Renal cortex interstitium (tissue), 11 donors: ENCODE data around the gene KMT2C. TPM values are rescaled to one million over a fixed set of nuclear protein-coding genes. Genes with fewer than 3 reads are reported as not detected.

Source experiments
- DNase-seq, 11 donors: peaks; one replicate each; pipeline ENCODE4 v3.0.0-alpha.2; 2013; ENCODE audit warnings: low read depth in 9 of 11, low spot score in 4 of 11; ENCODE audit errors: extremely low read depth in 1 of 11
- polyA plus RNA-seq, 3 donors: library from polyadenylated mRNA; unstranded; fragments of 120-200 nt; gene quantifications; one replicate each; pipeline ENCODE4 v1.2.1, GENCODE V29; 2013; ENCODE audit not compliant: insufficient read length in 3 of 3

KMT2C gene
- polyA plus RNA-seq, 3 donors = 37.1 to 42.5 (median 39.3) TPM

DNA sequence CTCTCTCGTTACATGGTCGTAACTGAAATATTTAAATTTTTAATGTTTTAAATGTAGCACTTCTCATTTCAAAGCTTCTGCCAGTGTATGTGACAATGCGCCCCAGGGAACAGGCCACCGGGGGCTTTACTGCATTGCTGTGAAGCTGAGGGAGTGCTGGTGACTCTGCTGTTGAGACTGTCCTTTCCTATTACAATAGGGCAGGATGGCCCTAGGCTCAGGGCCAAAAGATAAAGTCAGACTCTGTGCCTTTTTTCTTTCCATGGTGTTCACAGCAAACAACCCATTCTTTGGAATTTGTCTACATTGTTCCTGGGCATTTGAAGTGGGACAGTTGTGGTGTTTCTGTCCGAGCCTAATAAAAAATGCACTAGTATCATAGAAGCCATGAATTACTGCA lies 303.0 kb downstream of the KMT2C start:
- no peak for DNase-seq

DNA sequence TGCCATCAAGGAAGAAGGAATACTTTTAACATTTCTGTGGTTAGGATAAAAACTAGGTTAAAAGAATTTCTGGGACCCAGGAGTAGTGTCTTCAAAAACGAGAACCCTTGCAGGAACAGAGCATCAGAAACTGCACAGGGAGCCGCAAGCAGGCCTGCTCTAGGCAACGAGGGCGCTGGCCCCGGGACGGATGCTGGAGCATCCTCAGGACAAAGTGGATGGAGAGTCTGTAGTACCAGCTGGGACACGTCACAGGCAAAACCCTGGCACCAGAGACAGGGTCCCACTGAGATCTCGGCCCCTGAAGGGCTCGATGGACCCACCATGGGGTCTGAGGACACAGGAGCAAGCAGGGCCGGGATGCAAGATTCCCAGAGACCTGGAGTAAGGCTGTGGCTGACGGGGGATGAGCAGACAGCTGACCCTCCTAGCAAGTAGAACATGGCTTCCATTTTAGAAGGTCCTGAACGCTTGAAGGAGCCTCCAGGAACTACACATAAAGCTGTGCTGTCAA lies 303.8 kb downstream of the KMT2C start:
- DNase-seq = no peak

DNA sequence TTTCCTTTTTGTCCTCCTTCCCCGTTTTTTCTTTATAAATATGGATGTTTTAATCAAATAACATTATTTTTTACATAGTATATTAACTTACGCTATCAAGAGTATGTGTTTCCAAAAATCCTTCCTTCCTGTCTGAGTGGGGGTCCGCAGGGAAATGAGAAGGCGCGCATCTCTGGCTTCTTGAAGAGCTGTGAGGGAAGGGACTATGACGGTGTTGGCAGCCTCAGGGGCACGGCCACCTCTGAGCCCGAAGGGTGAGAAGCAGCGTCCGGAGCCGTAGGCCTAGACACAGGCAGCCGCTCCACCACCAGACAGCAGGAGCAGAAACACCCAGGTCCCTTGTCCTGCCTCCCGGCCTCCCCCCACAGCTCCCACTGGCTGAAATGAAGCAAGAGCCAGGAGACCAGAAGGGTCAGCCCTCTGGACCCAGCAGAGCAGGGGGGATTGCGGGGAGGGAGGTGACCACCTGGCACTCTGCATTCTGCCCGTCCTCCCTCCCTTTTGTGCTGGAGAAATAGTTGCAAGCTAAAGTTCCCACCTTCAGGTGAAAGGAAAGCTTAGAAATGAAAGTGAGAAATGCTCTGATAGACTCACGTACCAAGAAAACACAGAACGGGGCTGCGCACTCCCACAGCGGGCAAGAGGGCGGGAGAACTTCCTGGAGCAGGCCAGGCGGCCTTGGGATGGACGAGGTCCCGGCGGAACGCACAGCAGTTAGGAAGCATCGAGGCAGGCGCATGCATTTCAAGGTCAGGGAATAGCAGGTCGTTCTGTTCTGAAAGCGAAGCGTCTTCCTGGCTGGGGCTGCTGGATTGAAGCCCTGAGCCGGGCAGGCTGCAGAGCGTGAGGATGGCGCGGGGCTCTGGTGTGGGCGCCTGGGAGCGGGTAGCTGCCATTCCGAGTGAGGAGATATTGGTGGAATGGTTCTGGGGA lies 304.9 kb downstream of the KMT2C start:
- DNase-seq = no peak

DNA sequence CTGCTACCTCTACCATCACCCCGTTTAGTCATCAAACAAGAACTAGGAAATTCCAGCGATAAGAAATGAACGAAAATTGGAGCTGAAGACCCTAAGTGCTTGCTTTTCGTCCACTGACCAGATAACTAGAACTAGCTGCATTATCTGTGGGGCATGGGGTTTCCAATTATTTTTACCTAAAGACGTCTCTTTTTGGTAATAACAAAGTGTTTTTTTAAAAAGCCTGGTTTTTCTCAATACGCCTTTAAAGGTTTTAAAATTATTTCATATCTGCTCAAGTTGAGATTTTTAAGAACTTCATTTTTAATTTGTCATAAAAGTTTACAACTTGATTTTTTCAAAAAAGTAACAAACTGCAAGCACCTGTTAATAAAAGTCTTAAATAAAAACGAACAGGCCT lies 306.1 kb downstream of the KMT2C start:
- DNase-seq = no peak

DNA sequence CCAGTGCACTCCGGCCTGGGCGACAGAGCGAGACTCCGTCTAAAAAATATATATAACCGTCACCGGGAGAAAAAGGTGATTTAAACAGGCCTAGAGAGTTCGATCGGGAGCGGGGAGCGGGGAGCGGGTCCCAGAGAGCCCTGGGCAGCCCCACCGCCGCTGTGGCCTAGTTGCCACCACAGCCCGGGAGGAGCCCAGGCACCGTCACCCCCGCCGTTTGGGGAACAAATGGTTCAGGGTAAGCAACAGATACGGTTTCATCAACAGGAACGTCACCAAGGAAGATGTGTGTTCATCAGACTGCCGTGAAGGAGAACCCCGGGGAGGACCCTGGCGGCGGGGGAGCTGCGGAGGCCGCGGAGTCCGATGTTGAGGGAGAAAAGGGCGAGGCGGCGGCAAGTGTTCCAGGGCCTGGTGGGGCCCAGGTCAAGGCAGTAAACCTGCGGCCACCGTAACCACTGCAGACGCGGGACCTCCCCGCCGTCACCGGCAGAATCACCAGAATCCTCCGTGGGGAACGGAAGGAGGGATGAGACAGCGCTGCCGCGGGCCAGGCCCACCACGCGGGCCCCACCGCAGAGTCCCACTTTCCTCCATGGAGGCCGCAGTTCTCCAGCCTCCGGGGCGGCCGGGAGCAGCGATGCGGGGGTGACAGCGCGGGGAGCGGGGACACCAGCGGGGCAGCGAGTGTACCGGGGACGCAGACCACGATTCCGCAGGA lies 306.9 kb downstream of the KMT2C start:
- DNase-seq = no peak

DNA sequence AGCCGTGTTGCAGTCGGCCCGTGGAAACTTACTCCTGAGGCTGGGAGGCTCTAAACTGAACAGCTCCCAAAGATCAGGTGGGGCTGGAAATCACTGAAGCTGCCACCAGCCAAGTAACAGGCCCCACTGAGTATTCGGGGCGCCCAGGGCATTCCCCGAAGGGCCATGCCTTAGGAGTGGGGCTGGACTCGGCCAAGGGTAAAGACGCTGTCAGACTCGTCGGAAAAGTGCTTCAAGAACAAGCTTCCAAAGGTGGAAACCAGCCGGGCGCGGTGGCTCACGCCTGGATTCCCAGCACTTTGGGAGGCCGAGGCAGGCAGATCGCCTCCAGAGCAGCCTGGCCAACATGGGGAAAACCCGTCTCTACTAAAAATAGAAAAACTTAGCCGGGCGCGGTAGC lies 307.6 kb downstream of the KMT2C start:
- DNase-seq = no peak

DNA sequence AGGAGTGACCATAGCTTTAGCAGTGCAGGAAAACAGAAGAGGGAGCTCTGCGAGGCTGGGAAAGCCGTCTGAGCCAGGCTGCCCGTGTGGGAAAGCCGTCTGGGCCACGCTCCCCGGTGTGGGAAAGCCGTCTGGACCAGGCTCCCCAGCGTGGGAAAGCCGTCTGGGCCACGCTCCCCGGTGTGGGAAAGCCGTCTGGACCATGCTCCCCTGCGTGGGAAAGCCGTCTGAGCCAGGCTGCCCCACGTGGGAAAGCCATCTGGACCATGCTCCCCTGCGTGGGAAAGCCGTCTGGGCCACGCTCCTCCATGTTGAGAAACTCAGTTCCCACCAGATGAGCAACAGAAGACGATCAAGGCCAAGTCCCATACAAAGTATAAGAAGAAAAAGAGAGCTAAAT lies 308.6 kb downstream of the KMT2C start:
- DNase-seq = no peak

DNA sequence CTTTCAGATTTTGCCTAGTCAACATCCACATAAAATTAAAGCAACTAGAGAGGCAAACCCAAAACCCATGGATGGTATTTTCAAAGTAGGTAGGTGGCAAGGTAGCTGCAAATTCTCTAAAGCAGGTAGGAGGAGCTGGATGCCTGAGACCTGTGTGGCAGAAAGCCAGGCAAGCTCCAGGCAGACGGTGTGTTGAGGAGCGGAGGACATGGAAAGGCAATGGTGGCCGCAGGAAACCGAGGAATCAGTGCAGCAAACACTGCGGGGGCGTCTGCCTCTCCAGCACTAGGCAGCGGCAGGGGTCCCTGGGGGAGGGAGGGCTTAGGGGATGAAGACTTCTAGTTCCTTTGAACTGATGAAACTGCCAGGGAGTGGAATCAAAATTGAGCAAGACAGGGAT lies 309.1 kb downstream of the KMT2C start:
- no peak for DNase-seq

DNA sequence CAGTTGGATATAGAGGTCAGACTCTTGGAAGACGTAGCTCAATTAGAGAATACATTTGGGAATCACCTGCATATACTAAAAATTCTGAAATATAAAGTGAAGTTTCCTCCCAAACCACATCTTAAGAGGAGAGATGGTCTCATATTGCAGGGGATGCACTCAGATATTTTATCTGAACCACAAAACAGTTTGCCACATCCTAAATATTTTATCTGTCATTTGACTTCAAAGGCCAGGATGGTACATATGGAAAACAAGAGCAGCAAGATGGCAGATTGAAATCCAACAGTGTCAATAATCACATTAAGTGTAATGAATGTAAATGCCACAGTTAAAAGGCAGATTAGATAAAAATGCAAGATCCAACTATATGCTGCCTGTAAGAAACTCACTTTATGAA lies 313.3 kb downstream of the KMT2C start:
- DNase-seq = no peak

DNA sequence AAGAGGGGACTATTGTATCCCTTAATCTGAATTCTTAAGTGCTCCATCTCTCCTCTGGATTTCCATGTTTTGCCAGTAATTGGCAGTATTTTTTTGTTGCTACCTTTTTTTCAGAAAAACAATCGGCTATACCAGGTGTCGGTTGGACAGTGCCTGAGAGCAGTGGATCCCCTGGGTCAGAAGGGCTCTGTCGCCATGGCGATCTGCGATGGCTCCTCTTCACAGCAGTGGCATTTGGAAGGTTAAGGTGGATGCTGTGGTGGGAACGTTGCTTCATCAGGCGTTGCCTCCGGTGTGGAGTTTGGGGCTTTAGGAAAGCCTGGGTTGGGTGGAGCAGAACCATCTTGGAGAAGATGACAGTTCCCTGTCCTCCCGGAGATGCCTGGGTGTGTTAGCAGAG lies 314.4 kb downstream of the KMT2C start:
- DNase-seq = no peak

DNA sequence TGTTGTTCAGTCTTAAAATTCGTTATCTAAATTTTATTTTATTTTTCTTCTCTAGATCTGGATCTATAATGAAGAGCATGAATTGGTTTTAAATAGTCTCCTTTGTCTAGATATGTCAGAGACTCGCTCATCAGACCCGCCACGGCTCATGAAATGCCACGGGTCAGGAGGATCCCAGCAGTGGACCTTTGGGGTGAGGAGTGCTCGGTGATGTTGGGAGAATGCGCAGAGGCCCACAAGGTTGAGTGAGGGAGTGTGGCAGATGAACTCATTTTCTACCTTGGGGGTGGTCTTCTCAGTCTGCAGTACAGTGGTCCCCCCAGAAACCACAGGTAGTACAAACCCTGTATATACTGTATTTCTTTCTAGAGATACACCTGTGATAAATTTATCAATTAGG lies 315.0 kb downstream of the KMT2C start:
- DNase-seq = no peak

DNA sequence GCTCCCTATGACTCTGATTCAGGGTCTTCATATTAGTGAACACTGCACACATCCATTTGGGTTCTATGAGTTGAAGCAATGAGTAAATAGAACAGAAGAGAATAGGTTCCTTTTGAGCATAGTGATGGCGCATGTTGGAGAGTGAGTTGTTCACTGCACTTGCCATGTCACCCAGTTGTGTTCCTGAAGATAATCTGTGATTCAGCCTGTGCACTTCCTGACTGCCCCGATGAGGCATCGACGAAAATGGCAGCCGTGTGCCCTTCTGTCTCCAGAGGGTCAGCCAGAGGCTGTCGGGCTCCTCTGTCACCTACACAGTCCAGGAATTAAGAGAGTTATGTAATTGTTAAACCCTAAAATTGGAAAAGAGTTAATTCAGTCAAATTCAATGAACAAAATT lies 315.6 kb downstream of the KMT2C start:
- no peak for DNase-seq

DNA sequence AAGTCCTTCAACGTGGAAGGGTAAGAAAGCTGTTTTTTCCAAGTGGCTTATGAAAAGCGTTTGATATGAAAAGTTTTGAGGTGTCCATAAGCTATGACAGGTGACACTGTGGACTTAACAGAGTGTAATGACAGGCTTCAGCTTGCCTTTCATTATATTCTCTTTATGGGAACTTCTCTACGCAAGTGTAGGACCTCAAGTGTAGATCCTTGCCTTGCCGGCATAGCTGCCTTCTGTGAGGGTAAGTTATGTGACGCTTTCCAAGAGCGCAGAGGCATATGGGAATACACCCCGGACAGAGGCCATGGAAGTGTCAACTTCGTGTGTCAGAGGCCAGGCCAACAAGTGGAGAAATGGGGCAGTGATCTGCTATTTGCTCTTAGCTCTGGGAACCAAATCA lies 318.4 kb downstream of the KMT2C start:
- DNase-seq = no peak

DNA sequence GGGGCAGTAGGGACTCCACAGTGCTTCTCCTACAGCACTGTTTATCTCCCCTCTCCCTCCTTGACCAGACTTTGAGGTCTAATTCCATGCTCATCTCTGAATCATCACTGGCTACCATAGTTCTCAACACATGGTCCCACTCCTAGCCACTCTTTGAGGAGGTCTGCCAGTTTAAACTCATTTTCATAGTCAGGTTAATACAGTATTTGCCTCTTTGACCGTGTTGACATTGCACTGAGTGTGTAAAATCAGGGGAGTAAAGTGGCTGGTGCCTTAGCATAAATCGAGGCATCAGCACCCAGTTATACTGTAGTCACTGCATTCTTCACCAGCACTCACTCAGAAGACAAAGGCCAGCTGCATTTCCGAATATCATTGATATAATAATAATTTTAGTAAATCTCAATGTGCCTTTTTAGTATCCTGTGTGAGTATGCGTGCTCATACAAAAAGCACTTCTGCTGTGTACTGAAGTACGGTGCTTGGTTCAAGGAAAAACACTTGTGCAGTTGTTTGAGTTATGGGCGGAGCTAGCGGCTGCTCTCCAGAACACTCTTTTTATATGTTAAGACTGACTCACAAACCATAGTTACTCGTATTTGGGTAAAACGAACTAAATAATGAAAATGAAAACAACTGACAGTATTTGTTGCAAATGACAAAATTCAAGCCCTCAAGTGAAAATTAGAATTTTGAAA lies 320.6 kb downstream of the KMT2C start:
- no peak for DNase-seq

DNA sequence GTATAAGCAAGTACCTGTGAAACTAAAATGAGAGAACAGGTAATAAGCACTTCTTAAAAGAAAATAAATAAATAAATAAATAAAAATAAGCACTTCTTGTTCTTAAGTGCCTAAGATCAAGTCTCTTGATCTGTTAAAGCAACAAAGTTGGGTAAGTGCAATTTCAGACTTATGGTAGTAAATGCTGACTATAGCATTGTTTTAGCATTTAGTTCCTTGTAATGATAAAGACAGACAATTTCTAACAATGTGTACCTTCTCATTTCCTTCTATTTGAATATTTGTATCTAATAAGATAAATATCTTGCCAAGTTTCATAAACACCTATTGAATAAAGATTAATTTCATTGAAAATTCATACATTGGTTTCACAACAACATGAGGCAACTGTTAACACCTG lies 323.0 kb downstream of the KMT2C start:
- no peak for DNase-seq

DNA sequence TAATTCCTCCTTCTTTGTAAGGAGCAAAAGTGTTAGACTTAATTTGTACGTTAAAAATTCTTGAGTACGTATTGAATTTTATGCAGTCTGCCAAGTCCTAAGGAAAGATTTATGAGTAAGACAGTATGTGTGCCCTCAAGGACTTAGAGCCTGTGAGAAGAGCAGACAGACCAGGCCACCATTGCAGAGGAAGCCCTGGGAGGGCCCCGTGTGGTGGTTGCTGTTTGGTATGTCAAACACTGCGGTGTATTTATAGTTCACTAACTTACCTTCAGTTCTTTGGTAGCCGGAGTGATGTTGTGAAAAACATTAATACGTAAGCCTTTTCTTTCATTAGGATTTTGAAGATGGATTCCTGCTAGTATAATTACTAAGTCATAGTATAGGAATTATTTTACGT lies 327.4 kb downstream of the KMT2C start:
- no peak for DNase-seq

DNA sequence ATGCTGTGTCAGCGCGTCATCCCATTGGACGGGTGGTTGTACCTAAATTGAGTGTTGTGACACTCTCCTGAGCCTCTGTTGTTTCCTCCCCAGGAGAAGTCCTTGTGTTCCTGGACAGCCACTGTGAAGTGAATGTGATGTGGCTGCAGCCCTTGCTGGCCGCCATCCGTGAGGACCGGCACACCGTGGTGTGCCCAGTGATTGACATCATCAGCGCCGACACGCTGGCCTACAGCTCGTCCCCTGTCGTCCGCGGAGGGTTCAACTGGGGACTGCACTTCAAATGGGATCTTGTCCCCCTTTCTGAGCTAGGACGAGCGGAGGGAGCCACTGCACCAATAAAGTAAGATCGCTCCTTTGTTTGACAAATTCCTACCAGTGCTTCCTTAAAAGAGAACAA lies 327.9 kb downstream of the KMT2C start:
- no peak for DNase-seq

DNA sequence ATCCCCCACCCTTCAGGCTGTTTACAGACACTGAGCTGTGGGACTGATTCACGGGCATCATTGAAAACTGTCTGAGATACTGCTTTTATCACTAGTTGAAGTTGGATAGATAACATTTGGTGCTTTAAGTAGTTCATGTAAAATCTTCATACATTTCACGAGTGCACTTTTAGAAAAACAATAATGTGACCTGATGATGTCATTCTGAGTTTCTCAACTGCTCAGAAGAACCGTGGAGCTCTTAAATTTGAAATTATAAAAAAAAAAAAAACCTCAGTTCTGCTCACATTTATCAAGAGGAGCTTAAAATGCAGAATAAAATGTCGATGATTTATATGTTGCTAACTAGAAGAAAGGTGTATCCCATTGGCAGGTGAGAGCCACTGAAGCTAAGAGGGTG lies 328.8 kb downstream of the KMT2C start:
- DNase-seq = no peak

DNA sequence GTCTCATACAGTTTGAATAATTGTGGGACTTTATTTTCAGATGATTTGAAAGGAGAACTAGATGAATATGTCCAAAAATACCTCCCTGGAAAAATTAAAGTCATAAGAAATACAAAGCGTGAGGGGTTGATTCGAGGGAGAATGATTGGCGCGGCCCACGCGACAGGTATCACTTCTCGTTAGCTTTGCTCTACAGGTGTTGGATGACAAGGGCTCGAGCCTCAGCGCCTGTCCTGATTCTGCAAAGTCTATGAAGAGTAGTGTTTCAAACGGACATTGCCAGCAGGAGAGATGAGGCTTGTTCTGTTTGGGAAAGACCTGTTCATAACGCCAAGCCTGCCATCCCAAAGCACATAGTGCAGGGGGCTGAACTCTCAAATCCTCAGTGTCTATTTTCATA lies 330.6 kb downstream of the KMT2C start:
- no peak for DNase-seq

DNA sequence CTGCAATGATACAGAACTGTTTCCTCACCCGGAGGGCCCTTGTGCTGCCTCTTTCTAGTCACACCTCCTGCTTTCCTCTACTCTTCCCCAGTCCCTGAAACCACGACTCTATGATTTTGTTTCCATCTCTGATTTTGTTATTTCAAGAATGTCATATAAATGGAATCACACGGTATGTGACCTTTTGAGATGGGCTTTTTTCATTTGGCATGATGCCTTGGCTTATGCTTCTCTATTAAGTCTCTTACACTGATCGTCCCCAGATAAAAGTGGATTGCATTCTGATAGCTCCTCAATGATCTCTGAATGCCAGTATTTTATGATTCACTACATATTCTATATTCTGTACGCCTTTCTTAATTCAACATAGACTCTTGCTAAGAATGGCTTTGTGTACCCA lies 332.1 kb downstream of the KMT2C start:
- DNase-seq = no peak
